IPS DF 4.7 (cell line): ENCODE measurements around the gene GAREM1.
"Not testable (repeated sequence)": the region's sequence is repeated elsewhere in the genome, so short reads cannot be mapped to it uniquely, and the experiment has no call there.

Experiments used
- DNase-seq: peaks from one replicate; pipeline ENCODE4 v3.0.0-alpha.2; 2013; ENCODE audit warnings: low spot score; ENCODE audit errors: extremely low read depth

Gene GAREM1

DNA sequence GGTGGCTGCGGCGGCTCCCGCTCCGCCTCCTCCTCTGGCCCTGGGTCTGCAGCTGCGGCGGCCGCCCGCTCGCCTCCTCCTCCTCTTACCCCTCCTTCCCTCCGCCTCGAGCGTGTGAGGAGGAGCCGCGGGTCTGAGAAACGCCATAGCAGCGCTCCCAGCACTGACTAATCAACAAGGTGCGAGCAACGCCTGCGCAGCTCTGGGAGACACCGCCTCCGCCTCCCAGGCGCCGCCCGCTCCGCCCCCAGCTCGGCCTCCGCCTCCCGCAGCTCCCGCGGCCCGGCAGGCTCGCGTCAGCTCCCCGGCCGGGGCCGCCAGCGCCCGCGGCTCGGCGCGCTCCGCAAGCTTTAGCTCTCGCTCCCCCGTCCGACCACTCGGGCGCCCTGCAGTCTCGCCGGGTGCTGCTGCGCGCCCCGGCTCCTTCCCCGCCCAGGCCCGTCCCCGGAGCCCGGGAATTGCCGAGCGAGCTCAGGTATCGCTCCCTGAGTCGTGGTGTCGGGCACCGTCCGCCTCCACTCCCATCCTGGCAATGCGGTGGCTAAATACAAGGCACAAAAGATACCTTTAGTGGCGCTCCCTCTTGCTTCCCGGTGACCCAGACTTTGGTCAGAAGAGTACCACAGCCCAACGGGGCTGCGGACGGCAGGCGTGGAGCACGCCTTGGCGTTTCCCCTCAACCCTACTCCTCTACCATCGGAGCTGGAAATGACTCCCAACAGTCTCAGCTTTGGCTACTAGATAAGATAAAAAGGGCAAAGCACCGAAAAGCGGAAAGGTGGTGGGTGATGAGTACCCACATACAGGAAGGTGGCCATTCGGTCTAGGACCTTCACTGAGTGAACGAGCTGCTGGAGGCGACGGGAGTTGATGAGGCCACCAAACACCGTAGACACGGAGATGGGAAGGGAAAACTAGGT lies at the start of gene GAREM1:
TSS of gene GAREM1 (minus strand) at position 169 of the 920 bp plus-strand sequence. CDS start 454 bp downstream, outside the sequence.
- peak; percentile 51 for DNase-seq

DNA sequence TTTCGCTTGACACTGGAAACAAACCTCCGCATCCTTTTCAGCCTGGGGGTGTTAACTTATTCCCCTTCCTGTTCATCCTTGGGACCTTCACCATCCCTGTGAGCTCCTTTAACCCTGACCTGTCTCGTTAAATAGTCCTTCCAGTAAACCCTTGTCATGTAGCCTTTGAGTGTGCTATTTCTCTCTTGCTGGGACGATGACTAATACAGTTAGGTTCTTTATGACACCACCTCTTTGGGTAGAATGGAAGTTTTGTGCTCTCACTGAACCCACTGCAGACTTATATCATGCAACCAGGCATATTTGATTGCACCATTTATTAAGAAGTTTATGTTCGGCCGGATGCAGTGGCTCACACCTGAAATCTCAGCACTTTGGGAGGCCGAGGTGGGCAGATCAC lies 40.5 kb upstream of the GAREM1 start:
- no peak for DNase-seq

DNA sequence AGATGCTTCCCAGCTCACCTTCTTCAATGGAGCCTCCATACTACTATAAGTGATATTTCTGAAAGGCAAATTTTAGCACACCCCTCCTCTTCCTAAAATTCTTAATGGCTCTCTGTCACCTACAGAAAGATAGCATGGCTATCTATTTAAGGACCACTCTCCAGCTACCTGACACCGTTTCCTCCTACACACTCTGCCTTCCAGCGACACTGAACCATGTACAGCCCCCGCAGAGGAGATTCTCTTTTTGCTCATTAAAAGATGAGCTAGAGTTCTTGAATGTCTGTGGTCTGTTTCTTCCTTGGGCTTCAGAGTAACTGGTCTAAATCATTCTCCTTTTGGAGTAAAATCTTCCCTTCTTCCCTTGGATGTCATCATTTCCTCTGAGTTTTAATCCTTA lies 38.4 kb upstream of the GAREM1 start:
- no peak for DNase-seq

DNA sequence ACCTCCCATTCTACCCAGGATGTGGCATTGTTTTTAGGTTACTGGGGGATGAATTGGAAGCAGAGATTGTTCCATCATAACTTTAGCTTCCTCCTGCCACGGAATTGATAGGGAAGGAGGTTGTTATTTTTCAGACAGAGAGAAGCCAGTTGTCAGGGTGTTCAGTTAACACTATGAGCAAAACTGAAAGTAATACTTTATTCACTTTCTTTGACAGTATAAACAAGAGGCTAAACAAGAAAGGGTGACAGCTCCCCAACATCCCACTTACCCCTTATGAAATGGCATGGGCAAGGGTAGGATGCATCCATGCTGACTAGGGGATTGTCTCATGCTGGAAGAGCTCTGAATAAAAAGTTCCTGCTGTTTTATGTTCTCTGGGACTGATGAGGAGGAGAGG lies 36.4 kb upstream of the GAREM1 start:
- DNase-seq, result no peak

DNA sequence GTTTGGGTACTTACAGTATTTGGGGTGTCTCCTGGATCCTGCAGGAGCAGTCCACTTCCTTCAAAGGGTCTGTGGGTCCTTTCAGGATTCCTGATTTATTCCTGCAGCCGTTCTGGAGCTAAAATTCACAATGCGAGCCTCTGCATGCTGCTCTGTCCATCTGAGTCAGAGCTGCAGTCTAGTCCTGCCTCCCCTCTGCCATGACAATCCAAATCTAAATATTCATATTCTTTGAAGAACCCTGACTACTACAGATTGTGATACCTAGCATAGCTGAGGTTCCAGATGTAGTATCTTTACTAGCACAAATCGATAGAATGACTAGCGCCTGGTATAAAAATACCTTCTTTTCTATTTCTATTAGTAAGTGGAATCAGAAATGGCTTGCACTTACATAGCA lies 31.3 kb upstream of the GAREM1 start:
- DNase-seq, result no peak

DNA sequence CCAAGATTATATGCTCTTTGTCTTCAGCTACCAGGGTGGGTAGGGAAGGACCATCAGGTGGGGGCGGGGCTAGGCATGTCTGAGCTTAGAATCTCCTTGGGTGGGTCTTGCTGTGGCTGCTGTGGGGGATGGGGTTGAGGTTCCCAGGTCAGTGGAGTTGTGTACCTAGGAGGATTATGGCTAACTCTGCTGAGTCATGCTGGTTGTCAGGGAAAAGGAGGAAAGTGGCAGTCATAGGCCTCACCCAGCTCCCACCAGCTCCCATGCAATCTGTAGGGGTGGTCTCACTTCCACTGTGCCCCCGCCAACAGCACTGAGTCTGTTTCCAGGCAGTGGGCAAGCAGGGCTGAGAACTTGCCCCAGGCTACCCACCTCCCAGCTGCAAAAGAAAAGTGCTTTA lies 30.6 kb upstream of the GAREM1 start:
- DNase-seq, result not testable (repeated sequence)

DNA sequence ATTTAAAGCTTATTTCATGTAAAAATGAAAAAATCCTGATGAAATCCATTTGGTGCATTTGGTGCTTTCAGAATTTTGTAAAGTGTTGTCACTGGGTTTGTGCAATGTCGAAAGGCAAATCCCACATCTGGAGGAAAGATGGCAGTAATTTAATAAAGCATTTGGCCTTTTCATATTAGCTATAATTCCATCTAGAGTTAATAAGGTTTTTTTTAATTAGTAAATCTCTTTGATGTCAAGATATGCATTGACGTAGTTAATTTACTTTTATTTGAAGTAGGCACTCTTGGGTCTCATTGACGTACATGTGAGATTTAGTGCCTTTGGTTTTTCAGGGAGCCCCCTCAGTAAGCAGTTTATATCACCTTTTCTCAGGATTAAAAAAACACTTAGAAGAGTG lies 12.3 kb upstream of the GAREM1 start:
- no peak for DNase-seq

DNA sequence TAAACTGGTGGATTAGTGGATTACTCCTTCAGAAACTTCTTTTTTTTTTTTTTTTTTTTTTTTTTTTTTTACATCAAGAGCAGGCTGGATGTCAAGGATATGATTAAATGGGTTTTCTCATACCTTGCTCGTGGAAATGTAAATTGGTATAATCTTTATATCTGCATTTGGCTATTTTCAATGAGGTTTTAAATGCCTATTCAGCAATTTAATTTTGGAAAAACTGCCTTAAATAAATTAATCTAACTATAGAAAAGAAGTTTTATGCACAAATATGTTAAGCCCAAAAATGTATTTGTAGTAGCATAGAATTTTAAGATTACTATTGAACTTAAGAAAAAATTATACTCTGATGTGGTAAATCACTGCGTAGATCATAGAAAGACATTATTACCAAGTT lies 11.4 kb upstream of the GAREM1 start:
- DNase-seq, result no peak

DNA sequence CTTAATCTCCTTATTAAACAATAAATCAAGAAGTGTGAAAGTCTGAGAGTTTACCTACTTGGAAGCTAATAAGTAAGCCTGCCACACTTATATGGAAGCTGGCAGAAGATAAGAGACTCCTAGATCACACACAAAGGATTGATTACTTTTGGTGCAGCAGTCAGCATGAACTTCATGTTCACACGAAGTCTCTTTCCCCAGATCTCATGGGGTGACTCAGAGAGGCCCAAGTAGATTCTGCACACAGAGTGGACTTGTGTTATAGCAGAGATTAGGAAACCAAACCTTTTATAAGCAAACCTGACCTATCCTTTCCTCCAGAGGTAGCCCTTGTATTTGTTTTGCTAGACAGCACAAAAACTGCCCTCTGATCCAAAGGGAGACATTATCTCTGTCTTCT lies 9.9 kb upstream of the GAREM1 start:
- no peak for DNase-seq

DNA sequence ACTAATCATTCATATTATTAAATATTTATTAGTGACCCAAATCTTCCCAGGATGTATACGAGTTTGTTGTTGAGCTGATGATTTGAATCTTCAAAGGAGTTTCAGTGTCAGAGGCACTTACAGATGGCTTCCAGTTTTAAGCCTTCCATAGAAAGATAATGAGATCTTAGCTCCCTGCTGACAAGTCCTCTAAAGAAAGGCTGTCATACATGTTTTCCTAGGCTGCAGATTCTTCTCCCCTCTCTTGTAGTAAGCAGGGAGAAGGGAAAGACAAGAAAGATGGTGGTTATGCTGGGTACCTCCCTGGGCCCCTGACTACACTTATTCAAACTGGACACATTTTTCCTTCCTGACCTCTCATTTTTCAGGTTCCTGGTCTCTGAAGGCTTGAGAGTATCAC lies 8.1 kb upstream of the GAREM1 start:
- no peak for DNase-seq

DNA sequence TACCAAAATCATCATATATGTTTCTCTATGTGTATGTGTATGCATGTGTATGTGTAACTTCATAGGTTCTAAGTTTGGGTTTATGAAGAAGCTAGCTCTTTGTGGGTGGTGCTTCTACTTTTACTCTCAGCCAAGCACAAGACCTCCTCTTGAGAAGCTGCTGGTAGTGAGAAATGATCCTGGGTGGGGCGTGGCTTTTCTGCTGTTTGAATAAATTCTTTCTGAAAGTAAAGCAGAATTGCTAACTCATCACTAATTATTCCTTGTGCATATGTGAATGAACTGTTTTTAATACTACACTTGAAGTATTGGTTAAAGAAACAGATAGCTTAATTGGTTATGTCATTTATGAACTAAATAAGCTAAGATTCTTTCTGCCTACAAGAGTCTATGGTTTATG lies 7.6 kb upstream of the GAREM1 start:
- DNase-seq, result no peak

DNA sequence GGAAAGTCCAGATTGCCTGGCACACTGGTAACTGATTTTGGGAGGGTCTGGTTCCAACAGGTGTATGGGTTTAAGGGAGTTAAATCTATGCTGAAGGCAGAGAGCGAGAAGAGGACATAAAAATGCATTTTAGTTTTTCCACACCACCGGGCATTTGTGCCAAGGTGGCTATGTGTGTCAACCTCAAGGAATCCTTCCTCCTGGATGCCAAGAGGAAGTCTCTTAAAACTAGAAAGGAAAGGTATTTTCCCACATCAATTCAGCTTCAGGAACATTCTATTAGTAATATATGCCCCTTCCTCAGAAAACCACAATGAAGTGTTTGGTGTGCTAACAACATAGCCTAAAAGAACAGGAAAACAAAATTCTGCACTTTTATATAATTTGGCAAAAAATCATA lies 5.4 kb upstream of the GAREM1 start:
- no peak for DNase-seq

DNA sequence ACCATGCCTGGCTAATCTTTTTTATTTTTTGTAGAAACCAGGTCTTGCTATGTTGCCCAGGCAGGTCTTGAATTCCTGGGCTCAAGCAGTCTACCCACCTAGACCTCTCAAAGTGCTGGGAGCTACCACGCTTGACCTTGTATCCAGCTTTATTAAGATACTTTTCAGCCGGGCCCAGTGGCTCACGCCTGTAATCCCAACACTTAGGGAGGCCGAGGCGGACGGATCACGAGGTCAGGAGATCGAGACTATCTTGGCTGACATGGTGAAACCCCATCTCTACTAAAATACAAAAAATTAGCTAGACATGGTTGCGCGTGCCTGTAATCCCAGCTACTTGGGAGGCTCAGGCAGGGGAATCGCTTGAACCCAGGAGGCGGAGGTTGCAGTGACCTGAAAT lies 4.4 kb upstream of the GAREM1 start:
- not testable (repeated sequence) for DNase-seq

DNA sequence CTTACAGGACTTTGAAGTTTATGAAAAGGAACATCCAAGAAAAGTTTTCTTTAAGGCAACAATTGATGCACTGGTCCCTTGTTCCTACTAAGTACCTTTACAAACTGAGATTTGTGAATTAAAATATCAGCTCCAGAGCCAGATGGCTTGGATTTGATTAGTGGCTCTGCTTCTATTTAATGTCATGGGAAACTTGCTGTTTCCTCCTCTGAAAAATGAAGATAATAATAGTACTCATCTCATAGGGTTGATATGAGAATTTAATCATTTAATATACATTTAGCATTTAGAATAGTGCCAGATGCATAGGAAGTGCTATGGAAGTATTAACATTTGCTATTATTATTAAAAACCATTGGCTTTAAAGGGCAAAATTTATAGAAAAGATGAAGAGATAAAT lies 2.6 kb upstream of the GAREM1 start:
- no peak for DNase-seq

DNA sequence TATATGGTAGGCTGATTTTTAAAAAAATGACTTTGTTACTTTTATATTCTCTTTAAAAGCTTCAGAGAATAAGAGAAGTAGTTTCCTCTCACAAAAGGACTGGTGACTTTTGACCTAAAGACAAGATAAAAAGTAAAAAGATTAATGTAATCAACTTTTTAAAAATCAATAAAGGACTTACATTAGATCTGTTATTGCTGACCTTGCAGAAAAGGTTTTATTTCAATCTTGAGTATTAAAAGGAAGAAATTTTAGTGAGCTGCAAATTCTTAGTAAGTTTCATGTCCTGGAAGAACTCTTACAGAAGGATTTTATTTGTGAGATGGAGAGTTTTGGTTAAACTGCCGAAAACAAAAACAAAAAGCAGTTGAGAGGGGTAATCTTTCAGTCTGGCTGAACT lies 2.2 kb upstream of the GAREM1 start:
- no peak for DNase-seq

DNA sequence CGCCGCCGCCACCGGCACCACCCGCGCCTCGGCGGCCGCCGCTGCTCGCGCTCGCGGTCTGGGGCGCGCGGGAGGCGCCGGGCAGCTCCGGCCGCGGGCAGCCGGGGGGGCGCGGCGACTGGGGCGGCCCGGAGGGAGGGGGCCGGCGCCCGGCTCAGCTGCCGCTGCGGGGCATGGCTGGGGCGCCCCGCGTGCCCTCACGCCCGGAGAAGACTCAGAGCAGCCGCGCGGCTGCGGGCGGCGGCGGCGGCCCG lies 295 bp downstream of the GAREM1 start:
- no peak for DNase-seq

DNA sequence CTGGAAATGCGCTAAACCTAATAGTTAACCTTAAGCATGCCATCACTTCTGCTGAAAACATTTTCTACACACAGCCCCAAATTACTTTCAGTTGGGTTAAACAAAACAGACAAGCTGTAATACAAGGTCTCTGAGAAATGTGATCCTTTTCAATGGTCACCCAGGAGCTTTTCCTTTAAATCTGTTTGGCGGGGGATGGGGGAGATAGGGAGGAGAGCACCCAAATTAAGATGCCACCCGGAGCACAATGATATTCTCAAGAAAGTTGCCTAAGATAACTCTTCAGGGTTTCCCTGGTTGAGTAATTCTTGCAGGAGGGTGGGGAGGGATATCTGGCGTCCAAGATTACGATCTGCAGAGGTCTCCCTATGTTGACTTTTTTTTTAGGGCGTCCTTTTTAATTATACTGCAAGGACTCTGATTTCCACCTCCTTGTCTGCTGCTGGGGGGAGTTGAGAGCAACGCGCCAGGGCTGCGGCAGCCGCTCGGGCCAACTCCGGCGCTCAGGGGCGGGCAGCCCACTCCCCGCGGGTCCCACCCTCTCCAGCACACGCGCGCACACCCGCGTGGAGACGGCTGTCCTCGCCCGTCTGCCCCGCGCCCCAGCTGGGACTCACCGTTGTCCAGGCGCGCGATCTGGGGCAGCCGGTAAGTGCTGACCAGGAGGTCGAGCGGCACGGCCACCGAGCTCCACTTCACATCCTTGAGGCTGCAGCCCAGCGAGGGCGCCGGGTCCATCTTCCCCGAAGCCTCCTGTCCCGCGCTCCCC lies 807 bp downstream of the GAREM1 start:
- DNase-seq, result no peak

DNA sequence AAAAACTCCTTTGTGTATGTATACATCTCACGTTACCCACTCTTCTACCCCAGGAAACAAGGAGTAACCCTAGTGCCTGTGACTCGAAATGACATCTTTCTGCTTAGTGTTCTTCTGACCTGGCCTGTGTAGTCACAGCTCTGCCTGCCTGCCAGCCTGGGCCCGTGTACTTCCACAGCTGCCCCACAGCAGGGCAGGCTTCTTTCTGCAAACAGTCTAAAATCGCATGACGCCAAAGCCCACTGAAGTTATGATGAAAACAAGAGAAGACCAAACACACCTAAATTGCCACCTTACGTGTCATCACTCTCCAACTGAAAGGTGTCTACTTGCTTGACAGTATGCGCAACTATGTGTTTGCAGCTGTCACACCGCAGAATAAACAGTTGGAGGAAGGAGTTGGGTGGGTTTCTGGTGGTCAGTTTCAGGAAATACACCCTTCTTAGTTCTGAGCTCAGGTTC lies 1.5 kb downstream of the GAREM1 start:
- DNase-seq, result no peak

DNA sequence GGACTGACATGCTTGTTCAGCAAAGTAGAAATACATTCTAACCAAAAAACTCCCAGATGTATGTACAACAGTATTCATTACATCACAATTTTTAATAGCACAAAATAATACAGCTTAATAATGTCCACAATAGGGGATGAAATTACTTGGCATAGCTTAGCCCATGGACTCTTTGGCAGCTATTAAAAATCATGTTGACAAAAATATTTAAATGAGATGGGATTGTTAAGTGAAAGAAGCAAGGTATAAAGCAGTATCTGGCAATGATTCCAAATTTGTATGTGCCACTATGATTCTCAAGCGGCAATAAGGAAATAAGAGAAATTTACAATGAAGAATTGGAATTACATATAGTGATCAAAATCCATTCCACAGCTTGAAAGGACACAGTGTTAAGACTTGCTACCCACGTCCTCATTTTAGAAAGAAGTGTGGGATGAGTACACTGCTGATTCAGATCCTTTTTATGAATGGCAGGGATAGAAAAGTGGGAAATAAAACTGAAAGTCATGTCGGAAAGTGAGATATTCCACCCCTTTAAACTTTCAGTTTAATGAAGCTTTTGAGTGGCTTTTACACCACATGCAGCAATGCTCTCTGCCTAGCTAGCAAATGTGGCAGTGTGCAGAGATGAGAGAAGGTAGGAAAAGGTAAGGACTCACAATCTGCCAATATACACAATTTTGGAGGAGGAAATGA lies 2.4 kb downstream of the GAREM1 start:
- no peak for DNase-seq

DNA sequence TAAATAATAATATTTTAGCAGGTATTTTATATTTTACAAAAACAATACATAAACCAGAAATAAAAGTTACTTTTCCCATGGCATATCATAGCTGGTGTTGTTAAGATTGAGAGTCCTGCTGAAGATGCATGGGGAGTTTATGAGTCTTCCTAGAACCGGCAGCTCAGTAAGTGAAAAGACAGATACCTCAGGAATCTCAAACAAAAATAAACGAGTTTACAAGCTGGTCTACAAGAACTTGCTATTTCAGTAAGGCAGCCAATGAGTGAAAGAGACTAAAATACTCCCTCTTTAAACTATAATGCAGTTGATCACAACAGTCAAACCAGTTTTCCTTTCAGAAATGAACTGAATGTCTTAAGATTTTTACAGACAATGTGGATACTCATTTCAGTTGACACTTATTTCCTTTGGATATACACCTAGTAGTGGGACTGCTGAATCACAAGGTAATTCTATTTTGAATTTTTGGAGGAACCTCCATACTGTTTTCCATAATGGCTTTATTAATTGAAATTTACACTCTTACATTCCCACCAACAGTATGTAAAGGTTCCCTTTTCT lies 8.9 kb downstream of the GAREM1 start:
- no peak for DNase-seq

DNA sequence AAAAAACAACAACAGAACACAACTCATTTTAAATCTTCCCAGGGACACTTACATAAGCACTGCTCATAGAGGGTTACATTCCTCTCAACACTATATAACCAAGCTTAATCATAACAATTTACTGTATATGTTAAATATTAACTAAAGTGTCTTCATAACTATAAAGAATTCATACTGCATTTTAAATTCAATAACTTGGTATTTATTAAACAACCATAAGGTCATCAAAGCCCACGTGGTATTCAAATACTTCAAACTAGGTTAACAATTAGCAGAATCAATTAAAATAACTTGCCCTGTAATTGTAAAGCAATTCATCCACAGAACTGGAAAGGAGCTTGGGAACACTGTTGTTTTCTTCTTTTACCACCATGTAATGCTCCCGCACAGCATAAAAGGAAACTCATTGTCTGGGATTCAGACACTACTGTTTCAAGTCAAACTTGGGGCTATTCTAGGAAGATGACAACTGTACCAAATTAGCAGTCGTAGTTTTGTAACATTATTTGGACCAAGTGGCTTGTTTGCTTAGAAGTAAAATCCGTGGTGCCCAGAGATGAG lies 10.4 kb downstream of the GAREM1 start:
- no peak for DNase-seq
